ENCODE results near the gene PDK3. TPM values are rescaled to one million over a fixed set of nuclear protein-coding genes. Genes with fewer than 3 reads are reported as not detected.

Gene PDK3
- polyA plus RNA-seq, 3 donors, result 12.2 to 34.0 (median 32.6) TPM

DNA sequence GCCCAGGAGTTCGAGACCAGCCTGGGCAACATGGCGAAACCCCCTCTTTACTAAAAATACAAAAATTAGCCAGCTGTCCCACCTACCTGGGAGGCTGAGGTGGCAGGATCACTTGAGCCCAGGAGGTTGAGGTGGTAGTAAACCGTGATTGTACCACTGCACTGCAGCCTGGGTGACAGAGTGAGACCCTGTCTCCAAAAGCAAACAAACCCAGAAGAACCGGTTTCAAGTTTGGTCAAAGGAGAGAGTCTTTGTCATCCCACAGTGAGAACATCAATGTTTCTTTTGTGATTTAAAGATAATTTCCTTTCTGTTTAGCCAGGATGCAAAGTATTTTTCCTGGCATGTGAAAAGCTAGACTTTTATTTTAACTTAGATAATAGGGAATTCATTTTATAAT is 26.7 kb downstream of the PDK3 start:
- no peak overlapping the region for H2AFZ ChIP-seq (ENCODE audit: insufficient read depth, low read depth, low read length, poor library complexity, severe bottlenecking)
- no peak for TF ChIP-seq CTCF (IDR thresholded peaks at IDR 0.05)
- WGBS (ENCODE audit: insufficient coverage), result no CpG with 5 or more reads among the region's 4 CpGs
- no peaks in the 10 kb centered on the region for H3K27me3 ChIP-seq (ENCODE audit: control insufficient read depth in 2 of 2, insufficient read depth in 2 of 2, low read length in 2 of 2)
- DNase-seq, result no peak
- Mint-ChIP-seq H3K27me3 (ENCODE audit: low read depth in 3 of 3) (no peaks in the 10 kb centered on the region), H3K27ac (no peak overlapping the region), H3K36me3 (peaks cover 4 to 6% of the 10 kb centered on the region in 2 donors), H3K4me3 (no peak overlapping the region), H3K9me3 (no peaks in the 10 kb centered on the region), H3K4me1 (peaks cover 23% of the 10 kb centered on the region)
- no peak overlapping the region for H3K4me3 ChIP-seq (replicated peaks in 1 of 3; ENCODE audit: low read depth in 2 of 3, low read length in 3 of 3)
- peaks cover 6% of the 10 kb centered on the region in 2 donors for H3K4me1 ChIP-seq (ENCODE audit: control insufficient read depth in 1 of 2, insufficient read depth in 2 of 2, low read length in 2 of 2)
- H3K27ac ChIP-seq (ENCODE audit: low read depth in 1 of 2, low read length in 2 of 2), result no peak overlapping the region
- peaks cover 11% of the 10 kb centered on the region for H4K20me1 ChIP-seq (ENCODE audit: insufficient read depth, low read length)
- intact Hi-C loops (cut with micrococcal nuclease), result no loop called here
- H3K4me2 ChIP-seq (replicated peaks; ENCODE audit: extremely low read depth, low read length, poor library complexity, severe bottlenecking), result no peak overlapping the region
- peaks cover 7% of the 10 kb centered on the region for H3K79me2 ChIP-seq (ENCODE audit: insufficient read depth, low read length)
- H3K36me3 ChIP-seq (replicated peaks in 1 of 2; ENCODE audit: control insufficient read depth in 1 of 2, insufficient read depth in 2 of 2, low read length in 2 of 2), result no peaks in the 10 kb centered on the region
- no peak overlapping the region for H3K9ac ChIP-seq (ENCODE audit: insufficient read depth, low read length, poor library complexity, severe bottlenecking)
- no peaks in the 10 kb centered on the region for H3K9me3 ChIP-seq (replicated peaks in 1 of 2; ENCODE audit: control insufficient read depth in 1 of 2, insufficient read depth in 1 of 2, low read length in 2 of 2)

DNA sequence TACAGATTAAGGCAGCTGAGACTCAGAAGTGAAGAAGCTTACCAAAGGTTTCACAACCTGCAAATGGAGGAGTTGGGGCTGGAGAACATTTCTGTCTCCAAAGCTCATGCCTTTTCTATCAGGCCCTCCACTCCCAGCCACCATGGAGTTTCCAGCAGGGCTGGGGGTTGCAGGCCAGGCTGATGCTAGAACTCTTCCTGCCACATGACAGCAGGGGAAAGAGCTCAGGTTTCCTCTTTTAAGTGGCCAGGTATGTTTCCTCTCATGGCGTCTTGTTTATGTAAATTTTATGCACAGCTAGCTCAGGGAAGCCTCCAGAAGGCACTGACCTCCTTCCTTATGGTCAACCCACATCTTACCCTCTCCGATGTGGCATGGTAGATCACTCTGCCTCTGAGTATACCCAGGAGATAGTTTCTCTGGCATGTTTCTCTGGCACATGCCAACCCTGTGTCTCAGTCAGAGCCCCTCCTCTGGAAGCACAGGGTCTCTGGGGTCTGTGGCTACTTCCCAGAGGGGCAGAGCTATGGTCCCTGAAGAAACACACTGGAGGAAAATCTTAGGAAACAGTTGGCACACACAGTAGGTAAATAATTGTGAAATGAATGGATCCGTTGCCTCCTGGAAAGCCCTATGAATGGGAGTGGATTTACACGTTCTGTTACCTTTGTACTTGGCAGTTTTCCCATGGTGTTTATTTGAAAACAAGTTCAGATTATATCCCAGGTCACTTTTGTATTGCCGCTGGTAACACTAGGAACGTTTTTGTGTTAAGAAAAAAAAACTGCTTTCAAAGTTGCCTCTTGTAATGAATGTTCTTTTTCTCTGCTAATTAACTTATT is 28.9 kb downstream of the PDK3 start:
- Histone ChIP-seq H2AFZ (ENCODE audit: insufficient read depth, low read depth, low read length, poor library complexity, severe bottlenecking) (no peak overlapping the region), H3K9me3 (replicated peaks in 1 of 2; ENCODE audit: control insufficient read depth in 1 of 2, insufficient read depth in 1 of 2, low read length in 2 of 2) (no peaks in the 10 kb centered on the region), H4K20me1 (ENCODE audit: insufficient read depth, low read length) (peaks cover 11% of the 10 kb centered on the region), H3K4me3 (replicated peaks in 1 of 3; ENCODE audit: low read depth in 2 of 3, low read length in 3 of 3) (no peak overlapping the region), H3K79me2 (ENCODE audit: insufficient read depth, low read length) (peaks cover 4% of the 10 kb centered on the region), H3K4me1 (ENCODE audit: control insufficient read depth in 1 of 2, insufficient read depth in 2 of 2, low read length in 2 of 2) (peaks cover 6% of the 10 kb centered on the region in 2 donors), H3K9ac (ENCODE audit: insufficient read depth, low read length, poor library complexity, severe bottlenecking) (no peak overlapping the region), H3K27me3 (ENCODE audit: control insufficient read depth in 2 of 2, insufficient read depth in 2 of 2, low read length in 2 of 2) (no peaks in the 10 kb centered on the region), H3K4me2 (replicated peaks; ENCODE audit: extremely low read depth, low read length, poor library complexity, severe bottlenecking) (no peak overlapping the region), H3K36me3 (replicated peaks in 1 of 2; ENCODE audit: control insufficient read depth in 1 of 2, insufficient read depth in 2 of 2, low read length in 2 of 2) (peaks cover 0 to 5% of the 10 kb centered on the region in 2 donors), H3K27ac (ENCODE audit: low read depth in 1 of 2, low read length in 2 of 2) (no peak overlapping the region)
- H3K27ac Mint-ChIP-seq, result peak overlapping the region in 2 of 7 donors; percentile 37 to 64
- intact Hi-C loops (cut with micrococcal nuclease), result no loop called here
- H3K27me3 Mint-ChIP-seq (ENCODE audit: low read depth in 3 of 3), result peaks cover 0 to 2% (median 0%) of the 10 kb centered on the region in 3 donors
- DNase-seq, result no peak
- peaks cover 23% of the 10 kb centered on the region for H3K4me1 Mint-ChIP-seq
- WGBS (ENCODE audit: insufficient coverage), result 40% methylated on average over 1 of the region's 6 CpGs
- no peaks in the 10 kb centered on the region for H3K9me3 Mint-ChIP-seq
- H3K36me3 Mint-ChIP-seq, result peaks cover 6 to 13% of the 10 kb centered on the region in 2 donors
- no peak overlapping the region for H3K4me3 Mint-ChIP-seq
- no peak for TF ChIP-seq CTCF (IDR thresholded peaks at IDR 0.05)

All from CD14-positive monocyte (primary cell).